Activated naive CD4-positive, alpha-beta T cell treated with anti-CD3 and anti-CD28 coated beads, Interleukin-2, amount 10 ng/mL, durations not matched to agents 7 days and 5 days (primary cell): ENCODE data around the gene BDKRB2.

ENCODE experiments used
- CTCF ChIA-PET: fragments of 350-600 bp; sonication (Branson Sonifier 250); formaldehyde crosslinking; loops from one replicate; lab custom pipeline; 2021; ENCODE audit warnings: antibody characterized with exemption; lab: Charles Lee
- DNase-seq: peaks from one replicate; pipeline ENCODE4 v3.0.0-alpha.2; 2020
- H3K27ac Mint-ChIP-seq: one replicate; pipeline ENCODE4 v1.8.0; 2021; ENCODE audit warnings: mild to moderate bottlenecking, moderate library complexity, mixed read lengths
- H3K27me3 Mint-ChIP-seq: one replicate; pipeline ENCODE4 v1.8.0; 2021; ENCODE audit warnings: mild to moderate bottlenecking, mixed read lengths
- H3K36me3 Mint-ChIP-seq: one replicate; pipeline ENCODE4 v1.8.0; 2021; ENCODE audit warnings: mixed read lengths
- H3K4me1 Mint-ChIP-seq: one replicate; pipeline ENCODE4 v1.8.0; 2021; ENCODE audit warnings: mixed read lengths
- H3K4me3 Mint-ChIP-seq: one replicate; pipeline ENCODE4 v1.8.0; 2021; ENCODE audit warnings: mild to moderate bottlenecking, moderate library complexity, mixed read lengths
- H3K9me3 Mint-ChIP-seq: one replicate; pipeline ENCODE4 v1.8.0; 2021; ENCODE audit warnings: mixed read lengths

Gene BDKRB2

GRCh38 chr14:96254687-96255086 is 50.0 kb downstream of the BDKRB2 start:
- Mint-ChIP-seq H3K27me3 (peaks cover 19% of the 10 kb centered on the region), H3K4me3 (no peak overlapping the region), H3K9me3 (no peaks in the 10 kb centered on the region), H3K4me1 (no peaks in the 10 kb centered on the region), H3K27ac (no peak overlapping the region), H3K36me3 (no peaks in the 10 kb centered on the region)
- CTCF ChIA-PET: no interaction called here
- no peak for DNase-seq

- peaks cover 24% of the 10 kb centered on the region for H3K27me3 Mint-ChIP-seq
- H3K4me3 Mint-ChIP-seq: no peak within 1 kb of the TSS
- H3K36me3 Mint-ChIP-seq: no peaks in the 10 kb centered on the region
- CTCF ChIA-PET: no interaction called here
- DNase-seq: no peak
- H3K27ac Mint-ChIP-seq: no peak within 1 kb of the TSS
- H3K4me1 Mint-ChIP-seq: no peaks in the 10 kb centered on the region
- no peaks in the 10 kb centered on the region for H3K9me3 Mint-ChIP-seq
Measured at GRCh38 chr14:96255501-96256366, 51.1 kb downstream of the BDKRB2 start, which contains the start of gene BDKRB1. Gene BDKRB1 (plus strand): TSS chr14:96256210. CDS start chr14:96263683, 7,473 bp downstream.

- Mint-ChIP-seq H3K27me3 (peaks cover 24% of the 10 kb centered on the region), H3K4me1 (no peaks in the 10 kb centered on the region), H3K27ac (no peak overlapping the region), H3K9me3 (no peaks in the 10 kb centered on the region), H3K4me3 (no peak overlapping the region), H3K36me3 (no peaks in the 10 kb centered on the region)
- no peak for DNase-seq
- CTCF ChIA-PET: no interaction called here
Measured at GRCh38 chr14:96256407-96256806, 51.8 kb downstream of the BDKRB2 start.

GRCh38 chr14:96257056-96257455 is 52.4 kb downstream of the BDKRB2 start:
- H3K4me1 Mint-ChIP-seq: no peaks in the 10 kb centered on the region
- no peak for DNase-seq
- CTCF ChIA-PET: no interaction called here

GRCh38 chr14:96257900-96258299 is 53.3 kb downstream of the BDKRB2 start:
- no peaks in the 10 kb centered on the region for H3K4me1 Mint-ChIP-seq
- H3K9me3 Mint-ChIP-seq: no peaks in the 10 kb centered on the region
- DNase-seq: no peak
- H3K27me3 Mint-ChIP-seq: peaks cover 31% of the 10 kb centered on the region
- no peak overlapping the region for H3K27ac Mint-ChIP-seq
- H3K4me3 Mint-ChIP-seq: no peak overlapping the region
- CTCF ChIA-PET: interaction anchor here (3.8 kb wide), 1 partner anchor 17 kb away, joined by 14 read pairs; no protein-coding TSS in a partner anchor
- H3K36me3 Mint-ChIP-seq: no peaks in the 10 kb centered on the region

More at GRCh38 chr14:96257056-96257455, 52.4 kb downstream of the BDKRB2 start:
- Mint-ChIP-seq H3K27ac (no peak overlapping the region), H3K4me3 (no peak overlapping the region), H3K27me3 (peaks cover 28% of the 10 kb centered on the region), H3K9me3 (no peaks in the 10 kb centered on the region), H3K36me3 (no peaks in the 10 kb centered on the region)

GRCh38 chr14:96260341-96260821 is 55.7 kb downstream of the BDKRB2 start:
- Mint-ChIP-seq H3K9me3 (no peaks in the 10 kb centered on the region), H3K36me3 (no peaks in the 10 kb centered on the region), H3K4me1 (no peaks in the 10 kb centered on the region), H3K27ac (no peak overlapping the region), H3K27me3 (peaks cover 21% of the 10 kb centered on the region), H3K4me3 (no peak overlapping the region)
- no peak for DNase-seq
- CTCF ChIA-PET: interaction anchor here (3.8 kb wide), 1 partner anchor 15 kb away, joined by 14 read pairs; no protein-coding TSS in a partner anchor

GRCh38 chr14:96261053-96261452 is 56.4 kb downstream of the BDKRB2 start:
- H3K9me3 Mint-ChIP-seq: no peaks in the 10 kb centered on the region
- CTCF ChIA-PET: interaction anchor here (3.8 kb wide), 1 partner anchor 14 kb away, joined by 14 read pairs; no protein-coding TSS in a partner anchor

GRCh38 chr14:96261772-96262655 is 57.4 kb downstream of the BDKRB2 start:
- CTCF ChIA-PET: interaction anchor here (1.2 to 3.8 kb wide), 2 partner anchors 12 to 13 kb away, joined by 3 to 14 read pairs; no protein-coding TSS in a partner anchor
- DNase-seq: no peak

More at GRCh38 chr14:96261053-96261452, 56.4 kb downstream of the BDKRB2 start:
- Mint-ChIP-seq H3K27me3 (peaks cover 21% of the 10 kb centered on the region), H3K4me1 (no peaks in the 10 kb centered on the region), H3K36me3 (no peaks in the 10 kb centered on the region), H3K27ac (no peak overlapping the region), H3K4me3 (no peak overlapping the region)
- no peak for DNase-seq

GRCh38 chr14:96263347-96264199 is 58.9 kb downstream of the BDKRB2 start:
- DNase-seq: no peak
- no peak overlapping the region for H3K4me3 Mint-ChIP-seq
- no peaks in the 10 kb centered on the region for H3K9me3 Mint-ChIP-seq
- CTCF ChIA-PET: interaction anchor here (1.2 kb wide), 1 partner anchor 10 kb away, joined by 3 read pairs; no protein-coding TSS in a partner anchor
- H3K36me3 Mint-ChIP-seq: no peaks in the 10 kb centered on the region
- H3K27me3 Mint-ChIP-seq: peaks cover 13% of the 10 kb centered on the region
- H3K27ac Mint-ChIP-seq: no peak overlapping the region
- no peaks in the 10 kb centered on the region for H3K4me1 Mint-ChIP-seq

More at GRCh38 chr14:96261772-96262655, 57.4 kb downstream of the BDKRB2 start:
- H3K36me3 Mint-ChIP-seq: no peaks in the 10 kb centered on the region
- H3K27me3 Mint-ChIP-seq: peaks cover 21% of the 10 kb centered on the region
- H3K4me3 Mint-ChIP-seq: no peak overlapping the region
- H3K4me1 Mint-ChIP-seq: no peaks in the 10 kb centered on the region
- no peaks in the 10 kb centered on the region for H3K9me3 Mint-ChIP-seq
- no peak overlapping the region for H3K27ac Mint-ChIP-seq

- no peak overlapping the region for H3K4me3 Mint-ChIP-seq
- DNase-seq: no peak
- H3K4me1 Mint-ChIP-seq: no peaks in the 10 kb centered on the region
- no peaks in the 10 kb centered on the region for H3K9me3 Mint-ChIP-seq
- H3K27me3 Mint-ChIP-seq: peaks cover 12% of the 10 kb centered on the region
- H3K36me3 Mint-ChIP-seq: no peaks in the 10 kb centered on the region
- CTCF ChIA-PET: interaction anchor here (2.4 kb wide), 1 partner anchor 11 kb away, joined by 7 read pairs; no protein-coding TSS in a partner anchor
- no peak overlapping the region for H3K27ac Mint-ChIP-seq
Measured at GRCh38 chr14:96264200-96264553, 59.5 kb downstream of the BDKRB2 start.

- Mint-ChIP-seq H3K27ac (no peak overlapping the region), H3K4me3 (no peak overlapping the region), H3K36me3 (no peaks in the 10 kb centered on the region), H3K4me1 (no peaks in the 10 kb centered on the region), H3K27me3 (peaks cover 14% of the 10 kb centered on the region), H3K9me3 (no peaks in the 10 kb centered on the region)
- CTCF ChIA-PET: interaction anchor here (2.4 kb wide), 1 partner anchor 10 kb away, joined by 7 read pairs; no protein-coding TSS in a partner anchor
- no peak for DNase-seq
Measured at GRCh38 chr14:96264853-96265252, 60.2 kb downstream of the BDKRB2 start.

- H3K36me3 Mint-ChIP-seq: no peaks in the 10 kb centered on the region
- no peak overlapping the region for H3K27ac Mint-ChIP-seq
- no peaks in the 10 kb centered on the region for H3K9me3 Mint-ChIP-seq
- H3K4me3 Mint-ChIP-seq: no peak overlapping the region
- no peaks in the 10 kb centered on the region for H3K4me1 Mint-ChIP-seq
- H3K27me3 Mint-ChIP-seq: peaks cover 10% of the 10 kb centered on the region
- DNase-seq: no peak
- CTCF ChIA-PET: interaction anchor here (2.4 kb wide), 1 partner anchor 10 kb away, joined by 7 read pairs; no protein-coding TSS in a partner anchor
Measured at GRCh38 chr14:96265383-96266095, 60.9 kb downstream of the BDKRB2 start.
